GM21423 (cell line): ENCODE measurements around the gene SDC4.

Experiments used
- ATAC-seq: cut with Tn5 transposase; IDR thresholded peaks from one replicate; pipeline ENCODE4 v1.9.1; 2021; ENCODE audit warnings: mild to moderate bottlenecking, moderate library complexity; ENCODE audit not compliant: unreplicated experiment

Gene SDC4

GRCh38 chr20:45322952-45323383 lies 25.3 kb downstream of the SDC4 start:
- ATAC-seq: no peak

GRCh38 chr20:45320948-45321595 lies 27.2 kb downstream of the SDC4 start:
- peak; percentile 67 for ATAC-seq

- ATAC-seq: no peak
Observed at GRCh38 chr20:45318948-45319347, 29.3 kb downstream of the SDC4 start.

- ATAC-seq: no peak
Observed at GRCh38 chr20:45318386-45318939, 29.8 kb downstream of the SDC4 start.

GRCh38 chr20:45317826-45318225 lies 30.4 kb downstream of the SDC4 start:
- ATAC-seq: no peak

GRCh38 chr20:45316150-45317080 lies 31.8 kb downstream of the SDC4 start:
- no peak for ATAC-seq

GRCh38 chr20:45315672-45316071 lies 32.6 kb downstream of the SDC4 start:
- ATAC-seq: no peak

GRCh38 chr20:45313943-45314342 lies 34.3 kb downstream of the SDC4 start:
- no peak for ATAC-seq

GRCh38 chr20:45313065-45313695 lies 35.0 kb downstream of the SDC4 start:
- no peak for ATAC-seq

- no peak for ATAC-seq
Observed at GRCh38 chr20:45312241-45312640, 36.0 kb downstream of the SDC4 start.

GRCh38 chr20:45311589-45312211 lies 36.5 kb downstream of the SDC4 start:
- ATAC-seq: no peak

GRCh38 chr20:45309075-45309474 lies 39.1 kb downstream of the SDC4 start:
- no peak for ATAC-seq

- no peak for ATAC-seq
Observed at GRCh38 chr20:45308117-45308778, 40.0 kb downstream of the SDC4 start, which contains the start of gene MATN4. Gene MATN4, minus strand, starts transcription at chr20:45308299. Its CDS starts 2,717 bp downstream, at chr20:45305582.

GRCh38 chr20:45307076-45307640 lies 41.1 kb downstream of the SDC4 start:
- ATAC-seq: no peak

- no peak for ATAC-seq
Observed at GRCh38 chr20:45306431-45306982, 41.7 kb downstream of the SDC4 start, which contains the start of gene RBPJL. Gene RBPJL, plus strand, starts transcription at chr20:45306840. Its CDS starts 83 bp downstream, at chr20:45306923.

GRCh38 chr20:45305262-45305661 lies 43.0 kb downstream of the SDC4 start:
- ATAC-seq: no peak

GRCh38 chr20:45304464-45304999 lies 43.7 kb downstream of the SDC4 start:
- no peak for ATAC-seq

- no peak for ATAC-seq
Observed at GRCh38 chr20:45303586-45304463, 44.4 kb downstream of the SDC4 start.
